ENCODE data around the gene SLC9C1. TPM values are rescaled to one million over a fixed set of nuclear protein-coding genes. Genes with fewer than 3 reads are reported as not detected.

The SLC9C1 gene
- total RNA-seq, 1 experiment from 2014 or later, result 0.50 TPM

GRCh38 chr3:112338727-112339056 lies 44.7 kb upstream of the SLC9C1 start:
- Histone ChIP-seq H2BK15ac (ENCODE audit: low read depth, low read length) (no peak overlapping the region), H4K5ac (ENCODE audit: insufficient read length, low read depth, low read length) (no peak overlapping the region), H3K9me3 (ENCODE audit: control insufficient read depth, low read depth, low read length) (no peaks in the 10 kb centered on the region), H4K20me1 (ENCODE audit: control insufficient read depth, insufficient read depth, insufficient read length) (no peaks in the 10 kb centered on the region), H3K27me3 (ENCODE audit: insufficient read depth, low read length) (no peaks in the 10 kb centered on the region), H3K18ac (ENCODE audit: insufficient read length, low read depth, low read length) (no peak overlapping the region), H3K14ac (ENCODE audit: insufficient read depth, low read length) (no peak overlapping the region), H3T11ph (ENCODE audit: low read length) (no peak overlapping the region), H3K4me1 (ENCODE audit: insufficient read depth, low read length) (peaks cover 12% of the 10 kb centered on the region), H2BK120ac (ENCODE audit: low read depth, low read length, poor library complexity, severe bottlenecking) (no peak overlapping the region), H3K79me1 (ENCODE audit: insufficient read depth, low read depth, low read length, poor library complexity, severe bottlenecking) (peaks cover 7% of the 10 kb centered on the region), H3K9ac (ENCODE audit: extremely low read depth, insufficient read length, low read length) (no peak overlapping the region), H3K23ac (ENCODE audit: insufficient read length, low read depth, low read length) (no peak overlapping the region), H4K91ac (ENCODE audit: insufficient read length, low read depth, low read length) (no peak overlapping the region), H4K8ac (replicated peaks; ENCODE audit: insufficient read length, low read depth, low read length) (no peak overlapping the region), H2AFZ (ENCODE audit: low read length) (no peak overlapping the region), H2AK5ac (ENCODE audit: insufficient read length, low read length) (no peak overlapping the region), H3K4me2 (ENCODE audit: insufficient read depth, insufficient read length, low read length) (no peak overlapping the region), H3K79me2 (ENCODE audit: insufficient read depth, low read length) (peaks cover 49% of the 10 kb centered on the region), H3K23me2 (ENCODE audit: insufficient read length, low read depth, low read length, poor library complexity, severe bottlenecking) (peaks cover 5% of the 10 kb centered on the region), H2BK5ac (ENCODE audit: insufficient read length, low read length) (no peak overlapping the region), H3K56ac (ENCODE audit: insufficient read length, low read depth, low read length) (no peak overlapping the region), H2BK20ac (ENCODE audit: low read depth, low read length, poor library complexity, severe bottlenecking) (no peak overlapping the region), H3K27ac (ENCODE audit: insufficient read length, low read depth, low read length) (no peak overlapping the region), H3K4ac (ENCODE audit: low read depth, low read length) (no peak overlapping the region), H2BK12ac (ENCODE audit: insufficient read length, low read depth, low read length) (no peak overlapping the region)
- Mint-ChIP-seq H3K27ac (no peak overlapping the region), H3K4me1 (peaks cover 61% of the 10 kb centered on the region in 2 experiments), H3K36me3 (ENCODE audit: insufficient read depth in 1 of 3, low read depth in 3 of 3) (peaks cover 54 to 63% (median 56%) of the 10 kb centered on the region in 3 experiments), H3K9me3 (peaks cover 0 to 4% of the 10 kb centered on the region in 2 experiments; a peak in 4 of 5 replicates), H3K4me3 (no peak overlapping the region), H3K27me3 (ENCODE audit: low read depth) (no peaks in the 10 kb centered on the region)
- TF ChIP-seq CTCF (conservative IDR thresholded peaks at IDR 0.05), result no peak
- WGBS (ENCODE audit: extremely low coverage, insufficient read length, low lambda C conversion rate), result no CpG with 5 or more reads among the region's 2 CpGs
- no peak for DNase-seq
